ENCODE results near the gene BAIAP2L1.

DNA sequence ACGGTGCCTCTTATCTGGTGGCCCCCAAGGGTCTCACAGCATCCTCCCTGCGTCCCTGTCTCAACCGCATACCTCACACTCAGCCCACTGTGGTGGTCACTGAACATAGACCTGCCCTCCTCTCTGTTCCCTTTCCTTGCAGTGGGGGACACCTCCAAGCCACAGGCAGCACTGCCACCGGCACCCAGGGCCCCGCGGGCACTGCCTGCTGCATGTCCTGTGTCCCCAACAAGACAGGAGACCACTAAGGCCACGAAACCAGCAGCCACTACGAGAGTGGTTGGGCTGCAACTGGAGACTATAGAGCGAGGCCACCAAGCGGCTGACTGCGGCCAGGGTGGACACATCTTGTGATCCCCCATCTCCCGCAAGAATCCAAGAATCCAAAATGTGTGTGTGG is 104.1 kb downstream of the BAIAP2L1 start:
- no peak for TF ChIP-seq EZH2 (optimal IDR thresholded peaks at IDR 0.05; ENCODE audit: low read depth, low read length)
- TF ChIP-seq, protein P1, sequence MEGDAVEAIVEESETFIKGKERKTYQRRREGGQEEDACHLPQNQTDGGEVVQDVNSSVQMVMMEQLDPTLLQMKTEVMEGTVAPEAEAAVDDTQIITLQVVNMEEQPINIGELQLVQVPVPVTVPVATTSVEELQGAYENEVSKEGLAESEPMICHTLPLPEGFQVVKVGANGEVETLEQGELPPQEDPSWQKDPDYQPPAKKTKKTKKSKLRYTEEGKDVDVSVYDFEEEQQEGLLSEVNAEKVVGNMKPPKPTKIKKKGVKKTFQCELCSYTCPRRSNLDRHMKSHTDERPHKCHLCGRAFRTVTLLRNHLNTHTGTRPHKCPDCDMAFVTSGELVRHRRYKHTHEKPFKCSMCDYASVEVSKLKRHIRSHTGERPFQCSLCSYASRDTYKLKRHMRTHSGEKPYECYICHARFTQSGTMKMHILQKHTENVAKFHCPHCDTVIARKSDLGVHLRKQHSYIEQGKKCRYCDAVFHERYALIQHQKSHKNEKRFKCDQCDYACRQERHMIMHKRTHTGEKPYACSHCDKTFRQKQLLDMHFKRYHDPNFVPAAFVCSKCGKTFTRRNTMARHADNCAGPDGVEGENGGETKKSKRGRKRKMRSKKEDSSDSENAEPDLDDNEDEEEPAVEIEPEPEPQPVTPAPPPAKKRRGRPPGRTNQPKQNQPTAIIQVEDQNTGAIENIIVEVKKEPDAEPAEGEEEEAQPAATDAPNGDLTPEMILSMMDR (IDR thresholded peaks at IDR 0.05; ENCODE audit: low read length), result no peak
- no peak for TF ChIP-seq EZH2phosphoT487 (IDR thresholded peaks at IDR 0.05; ENCODE audit: low read length)
